ENCODE data around the gene P2RX3. TPM values are rescaled to one million over a fixed set of nuclear protein-coding genes. Genes with fewer than 3 reads are reported as not detected.

P2RX3 gene
- total and polyA plus RNA-seq, 2 of the 8 experiments (the other 6 are each of a cell fraction or from before 2014, with no cell fraction given) = 0.45 to 0.47 TPM

GRCh38 chr11:57313071-57313787, 24.9 kb upstream of the P2RX3 start (continued):
- no peak for TF ChIP-seq SP2 (IDR thresholded peaks at IDR 0.05; ENCODE audit: low read length)
- TF ChIP-seq MAX (IDR thresholded peaks at IDR 0.05) = no peak
- TF ChIP-seq NRF1 (IDR thresholded peaks at IDR 0.05; ENCODE audit: low read depth, low read length) = no peak
- TF ChIP-seq POU5F1 (IDR thresholded peaks at IDR 0.05; ENCODE audit: low read depth, low read length) = no peak
- TF ChIP-seq SIRT6 (IDR thresholded peaks at IDR 0.05; ENCODE audit: low read length) = no peak
- no peak for TF ChIP-seq SP4 (IDR thresholded peaks at IDR 0.05; ENCODE audit: low read length)

All from H1 (cell line).